HAP-1 (cell line): ENCODE measurements around the gene RASSF3.
A peak's percentile ranks its signal among the peaks of the same experiment; 100 is the strongest.
"Not testable (repeated sequence)": the region's sequence is repeated elsewhere in the genome, so short reads cannot be mapped to it uniquely, and the experiment has no call there.

ENCODE experiments used
- DNase-seq, 2 experiments: peaks; one replicate each; pipeline ENCODE4 v3.0.0-alpha.2; 2016 to 2020; ENCODE audit warnings: low spot score in 2 of 2
- H3K27me3 ChIP-seq: fragments of 250-450 bp; sonication (Bioruptor Pico); 2 replicates; pipeline ENCODE4 v1.5.1; 2020; ENCODE audit warnings: low read depth, mild to moderate bottlenecking, moderate library complexity
- H3K36me3 ChIP-seq: fragments of 250-450 bp; sonication (Bioruptor Pico); replicated peaks from 2 replicates; pipeline ENCODE4 v1.5.1; 2020; ENCODE audit warnings: mild to moderate bottlenecking
- H3K4me1 ChIP-seq: fragments of 250-450 bp; sonication (Bioruptor Pico); 2 replicates; pipeline ENCODE4 v1.5.1; 2020; ENCODE audit warnings: mild to moderate bottlenecking
- H3K4me3 ChIP-seq: fragments of 250-450 bp; sonication (Bioruptor Pico); 2 replicates; pipeline ENCODE4 v1.5.1; 2020; ENCODE audit warnings: mild to moderate bottlenecking, moderate library complexity
- H3K9me3 ChIP-seq: fragments of 250-450 bp; sonication (Bioruptor Pico); 2 replicates; pipeline ENCODE4 v1.5.1; 2020; ENCODE audit warnings: mild to moderate bottlenecking, moderate library complexity
- in situ Hi-C: fragments of 300-500 bp; cut with MboI; formaldehyde crosslinking; loops from 3 replicates; pipeline ENCODE4 v1.14.3; 2020; ENCODE audit warnings: low sequenced_read_pairs, inconsistent platforms, mixed read lengths

The RASSF3 gene

DNA sequence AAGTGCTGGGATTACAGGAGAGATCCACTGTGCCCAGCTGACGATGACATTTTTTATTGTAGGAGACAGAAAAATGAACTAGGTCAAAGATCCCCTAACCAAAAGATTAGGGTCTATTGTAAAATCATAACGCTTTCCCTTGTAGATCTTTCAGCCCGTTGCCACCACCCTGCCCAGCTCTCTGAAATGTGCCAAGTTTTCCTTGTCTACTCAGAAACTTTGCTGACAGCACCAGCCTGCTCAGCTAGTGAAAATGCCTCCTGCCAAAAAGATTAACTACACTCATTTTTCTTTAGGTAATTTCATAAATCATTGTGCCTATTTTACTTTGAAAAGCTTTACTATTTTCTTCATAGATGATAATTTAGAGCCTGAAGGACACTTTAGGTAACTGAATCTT is 28.2 kb upstream of the RASSF3 start:
- Histone ChIP-seq H3K4me1 (peaks cover 21% of the 10 kb centered on the region), H3K4me3 (no peak overlapping the region), H3K27me3 (no peaks in the 10 kb centered on the region), H3K9me3 (no peaks in the 10 kb centered on the region), H3K36me3 (no peaks in the 10 kb centered on the region)
- in situ Hi-C loops: no loop called here
- no peak for DNase-seq

- no peaks in the 10 kb centered on the region for H3K9me3 ChIP-seq
- no peak overlapping the region for H3K4me3 ChIP-seq
- no peaks in the 10 kb centered on the region for H3K36me3 ChIP-seq
- in situ Hi-C loops: no loop called here
- peaks cover 21% of the 10 kb centered on the region for H3K4me1 ChIP-seq
- no peak for DNase-seq
- H3K27me3 ChIP-seq: no peaks in the 10 kb centered on the region
Measured at GRCh38 chr12:64582862-64583261, 27.4 kb upstream of the RASSF3 start.

- H3K27me3 ChIP-seq, H3K9me3 ChIP-seq, in situ Hi-C loops, DNase-seq, H3K4me3 ChIP-seq, H3K36me3 ChIP-seq: not testable (repeated sequence)
- H3K4me1 ChIP-seq: peaks cover 21% of the 10 kb centered on the region
Measured at GRCh38 chr12:64583395-64583770, 26.9 kb upstream of the RASSF3 start.

- Histone ChIP-seq H3K27me3 (no peaks in the 10 kb centered on the region), H3K36me3 (no peaks in the 10 kb centered on the region), H3K9me3 (no peaks in the 10 kb centered on the region), H3K4me3 (no peak overlapping the region), H3K4me1 (peaks cover 21% of the 10 kb centered on the region)
- DNase-seq: peak; percentile 50 to 79
- in situ Hi-C loops: no loop called here
Measured at GRCh38 chr12:64583771-64584421, 26.4 kb upstream of the RASSF3 start.

DNA sequence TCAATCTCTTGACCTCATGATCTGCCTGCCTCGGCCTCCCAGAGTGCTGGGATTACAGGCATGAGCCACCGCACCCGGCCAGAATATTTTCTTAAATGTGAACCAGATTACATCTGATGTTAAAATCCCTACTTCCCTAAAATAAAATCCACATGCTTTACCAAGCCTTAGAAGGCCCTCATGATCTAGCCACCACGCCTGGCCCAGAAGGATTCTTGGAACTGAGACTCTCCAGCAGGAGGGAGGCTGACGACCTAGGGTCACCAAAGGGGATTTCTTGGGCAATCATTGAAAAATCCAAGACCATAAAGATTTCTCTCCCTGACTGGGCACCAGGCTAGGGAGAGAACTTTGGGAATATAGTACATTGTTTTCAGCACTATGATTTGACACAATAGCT is 25.2 kb upstream of the RASSF3 start:
- DNase-seq: no peak
- in situ Hi-C loops: no loop called here

GRCh38 chr12:64587447-64587846 is 22.8 kb upstream of the RASSF3 start:
- Histone ChIP-seq H3K4me1 (peaks cover 19% of the 10 kb centered on the region), H3K36me3 (no peaks in the 10 kb centered on the region), H3K4me3 (no peak overlapping the region), H3K9me3 (no peaks in the 10 kb centered on the region), H3K27me3 (no peaks in the 10 kb centered on the region)
- in situ Hi-C loops: no loop called here
- DNase-seq: no peak

More for the DNA sequence above, 25.2 kb upstream of the RASSF3 start:
- H3K36me3 ChIP-seq: no peaks in the 10 kb centered on the region
- peaks cover 21% of the 10 kb centered on the region for H3K4me1 ChIP-seq
- no peak overlapping the region for H3K4me3 ChIP-seq
- no peaks in the 10 kb centered on the region for H3K27me3 ChIP-seq
- no peaks in the 10 kb centered on the region for H3K9me3 ChIP-seq

DNA sequence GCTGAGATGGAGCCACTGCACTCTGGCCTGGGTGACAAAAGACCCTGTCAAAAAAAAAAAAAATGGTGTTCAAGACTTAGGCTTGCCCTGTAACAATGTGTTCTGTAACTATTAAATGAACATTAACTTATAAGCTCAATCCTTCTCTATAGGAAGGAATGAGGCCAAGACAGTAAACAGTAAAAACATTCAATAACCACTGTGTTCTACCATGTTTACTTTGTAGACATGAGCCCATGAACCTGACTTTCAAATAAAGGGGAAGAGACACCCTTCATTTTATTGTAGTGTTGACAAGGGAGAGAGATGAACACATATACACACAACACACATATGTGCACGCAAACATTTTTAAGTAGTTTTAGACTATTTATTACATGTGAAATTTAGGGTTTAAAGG is 20.1 kb upstream of the RASSF3 start:
- Histone ChIP-seq H3K4me1 (no peaks in the 10 kb centered on the region), H3K4me3 (no peak overlapping the region), H3K9me3 (no peaks in the 10 kb centered on the region), H3K27me3 (no peaks in the 10 kb centered on the region), H3K36me3 (no peaks in the 10 kb centered on the region)
- in situ Hi-C loops: no loop called here
- no peak for DNase-seq

GRCh38 chr12:64595863-64596793 is 14.2 kb upstream of the RASSF3 start:
- DNase-seq: no peak
- H3K27me3 ChIP-seq: no peaks in the 10 kb centered on the region
- no peaks in the 10 kb centered on the region for H3K9me3 ChIP-seq
- peaks cover 7% of the 10 kb centered on the region for H3K4me1 ChIP-seq
- H3K4me3 ChIP-seq: no peak overlapping the region
- in situ Hi-C loops: no loop called here
- no peaks in the 10 kb centered on the region for H3K36me3 ChIP-seq

DNA sequence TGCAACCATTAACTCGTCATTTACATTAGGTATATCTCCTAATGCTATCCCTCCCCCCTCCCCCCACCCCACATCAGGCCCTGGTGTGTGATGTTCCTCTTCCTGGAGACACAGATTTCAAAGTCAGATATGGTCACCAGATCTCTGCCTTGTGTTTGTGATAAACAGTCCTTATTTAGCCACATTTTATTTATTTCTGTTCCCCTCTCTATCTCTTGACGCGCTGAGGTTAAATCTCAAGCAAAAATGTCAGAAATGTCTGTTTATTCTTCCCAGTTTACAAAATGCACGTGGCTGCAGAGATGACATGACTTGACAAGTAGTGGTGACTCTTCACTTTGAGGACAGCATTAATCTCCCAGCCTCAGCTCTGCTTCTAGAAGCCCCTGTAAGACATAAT is 11.5 kb upstream of the RASSF3 start:
- no peaks in the 10 kb centered on the region for H3K9me3 ChIP-seq
- H3K4me1 ChIP-seq: peaks cover 7% of the 10 kb centered on the region
- no peaks in the 10 kb centered on the region for H3K36me3 ChIP-seq
- H3K27me3 ChIP-seq: no peaks in the 10 kb centered on the region
- DNase-seq: no peak
- H3K4me3 ChIP-seq: no peak overlapping the region
- in situ Hi-C loops: no loop called here

DNA sequence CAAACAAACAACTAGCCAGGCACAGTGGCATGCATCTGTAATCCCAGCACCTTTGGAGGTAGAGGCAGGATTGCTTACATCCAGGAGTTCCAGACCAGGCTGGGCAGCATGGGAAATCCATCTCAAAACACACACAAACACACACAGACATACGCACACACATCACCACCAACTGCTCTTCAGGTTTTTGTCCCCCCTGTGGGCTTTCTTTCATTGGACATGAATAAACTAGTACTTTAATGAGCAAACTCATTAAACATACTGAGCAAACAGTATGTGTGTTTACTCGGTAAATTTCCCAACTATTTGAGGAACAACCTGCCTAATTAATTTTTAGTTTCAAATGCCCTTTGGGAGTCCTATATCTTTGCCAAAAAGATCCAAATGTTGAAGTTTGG is 10.1 kb upstream of the RASSF3 start:
- Histone ChIP-seq H3K27me3 (no peaks in the 10 kb centered on the region), H3K36me3 (no peaks in the 10 kb centered on the region), H3K9me3 (no peaks in the 10 kb centered on the region), H3K4me1 (peaks cover 7% of the 10 kb centered on the region), H3K4me3 (no peak overlapping the region)
- in situ Hi-C loops: no loop called here
- no peak for DNase-seq

GRCh38 chr12:64603183-64603841 is 7.0 kb upstream of the RASSF3 start:
- DNase-seq: no peak
- peaks cover 4% of the 10 kb centered on the region for H3K4me1 ChIP-seq
- in situ Hi-C loops: no loop called here

GRCh38 chr12:64608901-64609535 is 1.3 kb upstream of the RASSF3 start:
- H3K9me3 ChIP-seq: no peaks in the 10 kb centered on the region
- peak overlapping the region; percentile 55 for H3K4me3 ChIP-seq
- DNase-seq: peak; percentile 52 to 58
- in situ Hi-C loops: loop anchor here (5.0 kb wide), 1 partner anchor 62 kb away; no protein-coding TSS in a partner anchor
- H3K36me3 ChIP-seq: peaks cover 4% of the 10 kb centered on the region; the same call in 1 of the 2 replicates
- H3K27me3 ChIP-seq: no peaks in the 10 kb centered on the region
- H3K4me1 ChIP-seq: peaks cover 21% of the 10 kb centered on the region

More at GRCh38 chr12:64603183-64603841, 7.0 kb upstream of the RASSF3 start:
- no peaks in the 10 kb centered on the region for H3K27me3 ChIP-seq
- no peaks in the 10 kb centered on the region for H3K9me3 ChIP-seq
- H3K36me3 ChIP-seq: no peaks in the 10 kb centered on the region
- H3K4me3 ChIP-seq: no peak overlapping the region

GRCh38 chr12:64609536-64610078 is 688 bp upstream of the RASSF3 start:
- in situ Hi-C loops: loop anchor here (5.0 kb wide), 1 partner anchor 62 kb away; no protein-coding TSS in a partner anchor
- Histone ChIP-seq H3K4me3 (peak overlapping the region; percentile 55), H3K36me3 (peaks cover 6% of the 10 kb centered on the region; the same call in 1 of the 2 replicates), H3K4me1 (peaks cover 21% of the 10 kb centered on the region), H3K27me3 (no peaks in the 10 kb centered on the region), H3K9me3 (no peaks in the 10 kb centered on the region)
- peak; percentile 42 to 51 for DNase-seq
